ENCODE data around the gene ECD.
"Not testable (repeated sequence)": the region's sequence is repeated elsewhere in the genome, so short reads cannot be mapped to it uniquely, and the experiment has no call there.

ECD gene

GRCh38 chr10:73159038-73159648 is 8.7 kb downstream of the ECD start:
- DNase-seq (ENCODE audit: low spot score): peak; percentile 58

DNA sequence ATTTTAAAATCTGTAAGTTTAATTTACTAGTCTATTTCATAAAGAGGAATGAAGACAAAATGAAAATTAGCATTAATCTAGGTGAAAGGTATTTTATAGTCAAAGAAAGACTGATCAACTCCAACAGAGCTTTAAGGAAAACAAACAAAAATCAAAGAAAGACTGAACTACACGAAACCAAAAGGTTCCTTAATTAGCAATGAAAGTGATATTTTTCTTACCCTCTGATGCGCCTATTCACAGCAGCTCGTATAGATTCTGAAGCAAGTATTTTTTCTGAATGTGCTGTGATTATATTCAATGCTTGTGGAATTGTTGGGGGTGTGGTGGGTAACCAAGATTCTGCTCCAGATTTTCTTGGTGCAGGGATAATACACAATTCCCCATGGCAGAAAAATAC is 11.8 kb downstream of the ECD start:
- DNase-seq (ENCODE audit: low spot score): no peak

DNA sequence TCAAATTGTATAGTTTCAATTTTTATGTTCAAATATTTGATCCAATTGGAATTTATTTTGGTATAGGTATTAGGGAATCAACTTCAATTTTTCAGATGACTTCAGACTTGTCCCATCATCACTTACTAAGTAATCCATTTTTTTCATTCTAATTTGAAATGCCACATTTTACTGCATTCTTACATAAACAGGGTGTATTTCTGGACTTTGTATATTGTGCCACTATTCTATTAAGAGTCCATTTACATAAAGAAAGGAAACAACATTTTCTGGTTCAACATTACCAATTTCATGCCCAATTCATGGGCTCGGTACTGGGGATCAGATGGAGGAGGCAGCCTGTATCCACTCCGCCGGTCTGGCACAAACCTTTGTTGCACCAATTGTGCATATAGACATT is 15.8 kb downstream of the ECD start:
- DNase-seq (ENCODE audit: low spot score): no peak

DNA sequence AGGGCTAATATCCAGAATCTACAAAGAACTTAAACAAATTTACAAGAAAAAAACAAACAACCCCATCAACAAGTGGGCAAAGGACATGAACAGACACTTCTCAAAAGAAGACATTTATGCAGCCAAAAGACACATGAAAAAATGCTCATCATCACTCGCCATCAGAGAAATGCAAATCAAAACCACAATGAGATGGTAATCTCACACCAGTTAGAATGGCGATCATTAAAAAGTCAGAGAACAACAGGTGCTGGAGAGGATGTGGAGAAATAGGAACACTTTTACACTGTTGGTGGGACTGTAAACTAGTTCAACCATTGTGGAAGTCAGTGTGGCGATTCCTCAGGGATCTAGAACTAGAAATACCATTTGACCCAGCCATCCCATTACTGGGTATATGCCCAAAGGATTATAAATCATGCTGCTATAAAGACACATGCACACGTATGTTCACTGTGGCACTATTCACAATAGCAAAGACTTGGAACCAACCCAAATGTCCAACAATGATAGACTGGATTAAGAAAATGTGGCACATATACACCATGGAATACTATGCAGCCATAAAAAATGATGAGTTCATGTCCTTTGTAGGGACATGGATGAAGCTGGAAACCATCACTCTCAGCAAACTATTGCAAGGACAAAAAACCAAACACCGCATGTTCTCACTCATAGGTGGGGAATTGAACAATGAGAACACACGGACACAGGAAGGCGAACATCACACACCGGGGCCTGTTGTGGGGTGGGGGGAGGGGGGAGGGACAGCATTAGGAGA is 17.0 kb downstream of the ECD start:
- not testable (repeated sequence) for DNase-seq (ENCODE audit: low spot score)

- no peak for DNase-seq (ENCODE audit: low spot score)
Observed at GRCh38 chr10:73141603-73142002, 26.2 kb downstream of the ECD start.

DNA sequence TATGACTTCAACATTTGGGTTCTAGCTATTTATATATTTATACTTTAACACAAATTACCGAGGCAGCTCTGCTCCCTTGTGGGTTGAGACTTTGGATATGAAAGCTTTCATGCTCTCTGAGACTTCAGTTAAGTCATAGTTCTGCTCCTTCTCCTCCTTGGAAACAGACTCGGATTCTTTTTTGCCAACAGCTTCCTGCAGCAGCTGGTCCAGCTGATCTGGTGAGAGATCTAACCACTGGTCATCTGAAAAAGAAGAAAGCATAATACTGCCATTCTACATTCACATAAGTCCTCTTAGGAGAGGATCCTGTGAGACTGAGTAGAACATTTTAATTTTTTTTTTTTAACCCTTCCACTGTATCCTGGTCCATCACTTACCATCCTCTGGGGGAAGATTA is 28.6 kb downstream of the ECD start:
- DNase-seq (ENCODE audit: low spot score): no peak

- peak; percentile 20 for DNase-seq (ENCODE audit: low spot score)
Observed at GRCh38 chr10:73136627-73137026, 31.2 kb downstream of the ECD start.

DNA sequence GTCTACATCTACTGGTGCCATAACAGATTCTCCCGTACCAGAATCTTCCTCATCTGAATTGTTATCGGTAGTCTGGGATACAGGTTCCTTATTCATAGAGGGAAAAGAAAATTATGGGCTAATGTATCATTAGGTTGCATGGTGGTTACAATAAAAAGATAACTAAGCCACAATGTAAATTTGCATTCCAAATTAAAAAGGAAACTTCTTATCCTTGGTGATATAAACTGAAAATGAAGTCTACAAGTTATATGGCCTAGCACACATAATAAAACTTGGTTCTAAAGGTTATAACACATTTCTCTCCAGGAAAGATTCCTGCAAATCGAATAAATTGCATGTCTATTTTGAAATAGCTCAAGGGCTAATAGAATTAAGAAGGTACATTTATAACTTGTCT is 33.1 kb downstream of the ECD start:
- no peak for DNase-seq (ENCODE audit: low spot score)

DNA sequence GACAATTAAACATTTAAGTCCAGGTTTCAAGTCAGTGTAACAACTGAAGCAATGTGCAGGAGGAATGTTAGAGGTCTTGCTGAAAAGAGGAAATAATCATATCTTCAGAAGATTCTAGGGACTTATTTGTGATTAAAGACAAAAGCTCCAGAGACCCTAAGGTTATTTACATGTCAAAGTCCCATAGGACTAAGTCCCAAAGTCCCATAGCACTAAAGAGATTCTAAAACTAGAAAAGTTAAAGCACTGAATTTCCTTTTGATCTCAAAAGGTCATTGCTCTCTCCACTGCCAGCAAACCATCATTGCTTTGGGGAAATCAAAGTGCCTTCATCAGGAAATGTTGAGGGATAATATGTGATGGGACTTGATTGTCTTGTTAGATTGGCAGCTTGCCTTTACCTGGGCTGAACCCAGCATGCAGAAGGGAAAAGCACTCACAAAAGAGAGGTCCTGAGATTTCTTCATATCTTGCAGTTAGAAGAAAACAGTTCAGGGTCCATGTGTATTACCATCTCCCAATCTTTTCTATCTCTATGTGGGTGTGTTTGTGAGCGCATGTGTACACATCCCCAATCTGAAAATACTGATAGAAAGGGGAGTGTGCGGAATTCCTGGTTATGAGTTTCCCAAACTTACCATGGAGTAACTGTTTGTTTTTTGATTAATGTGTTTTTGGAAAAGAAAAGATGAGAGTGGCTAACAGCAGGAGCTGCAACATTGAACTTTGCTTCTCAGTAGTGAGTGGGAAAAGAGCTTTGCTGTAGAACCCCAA is 35.7 kb downstream of the ECD start:
- no peak for DNase-seq (ENCODE audit: low spot score)

- peak; percentile 13 for DNase-seq (ENCODE audit: low spot score)
Observed at GRCh38 chr10:73131301-73131700, 36.5 kb downstream of the ECD start.

GRCh38 chr10:73126343-73126742 is 41.5 kb downstream of the ECD start:
- DNase-seq (ENCODE audit: low spot score): no peak

DNA sequence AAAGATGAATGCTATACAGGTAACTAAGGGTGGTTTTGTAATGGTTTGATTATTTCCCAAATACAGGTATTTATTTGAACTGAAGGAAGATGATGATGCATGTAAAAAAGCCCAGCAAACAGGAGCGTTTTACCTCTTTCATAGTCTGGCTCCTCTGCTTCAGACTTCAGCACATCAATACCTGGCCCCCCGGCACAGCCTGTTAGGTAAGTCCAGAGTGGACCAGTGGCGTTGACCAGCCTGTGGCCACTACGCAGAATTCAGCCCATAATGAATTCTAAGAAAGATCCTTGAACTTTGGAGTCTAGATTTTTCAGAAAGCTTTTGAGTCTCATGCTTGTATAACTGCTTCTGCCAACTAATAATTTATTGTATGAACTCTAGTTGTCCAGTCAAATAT is 47.9 kb downstream of the ECD start:
- DNase-seq (ENCODE audit: low spot score): no peak

DNA sequence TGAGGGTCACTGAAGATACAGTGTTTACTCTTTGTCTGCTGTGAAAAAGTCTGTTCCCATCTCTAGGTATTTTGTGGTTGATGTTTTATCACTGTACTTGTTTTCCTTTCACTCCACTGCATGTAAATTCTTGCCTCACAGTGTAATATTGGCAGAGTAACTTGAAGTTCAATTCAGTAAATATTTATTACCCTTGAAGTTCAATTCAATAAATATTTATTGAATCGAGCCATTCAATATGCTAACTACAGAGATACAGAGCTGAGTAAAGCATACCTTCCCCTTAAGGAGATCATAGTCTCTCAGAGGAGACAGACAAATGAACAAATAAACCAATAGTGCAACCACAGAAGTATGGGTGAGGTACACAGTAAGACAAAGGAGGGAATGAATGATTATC is 48.4 kb downstream of the ECD start:
- DNase-seq (ENCODE audit: low spot score): no peak

DNA sequence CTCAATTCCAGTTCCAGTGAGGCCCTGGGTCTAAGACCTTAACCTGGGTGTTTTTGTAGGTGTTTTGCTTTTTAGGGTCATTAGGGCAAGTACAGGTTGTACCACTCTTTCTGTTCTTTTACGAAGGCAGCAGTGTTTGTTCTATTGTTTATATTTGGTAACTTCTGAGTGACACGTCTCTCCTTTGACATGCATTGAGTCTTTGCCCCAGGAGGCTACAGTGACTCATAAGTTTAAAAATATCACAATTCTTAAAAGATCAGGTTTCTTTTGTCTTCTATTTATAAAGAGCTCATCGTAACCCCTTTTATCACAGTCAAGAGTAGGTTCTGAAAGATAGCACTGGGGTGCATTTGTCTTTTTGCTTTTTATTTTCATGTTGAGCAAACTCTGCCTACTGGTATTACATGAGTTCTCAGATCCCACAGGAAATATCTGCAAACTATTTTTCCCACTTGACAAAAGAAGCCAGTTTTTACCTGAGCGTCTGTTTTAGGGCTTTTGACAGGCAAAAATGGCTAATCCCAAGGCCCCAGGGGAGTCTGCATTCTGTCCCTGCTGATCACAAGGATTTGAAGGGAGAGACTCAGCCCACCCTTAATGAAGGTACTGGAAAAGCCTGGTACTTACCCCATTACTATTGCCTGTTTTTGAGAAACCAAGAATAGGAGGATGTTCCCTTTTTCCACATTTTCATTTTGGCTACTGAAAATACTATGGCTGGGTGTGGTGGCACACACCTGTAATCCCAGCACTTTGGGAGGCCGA is 49.6 kb downstream of the ECD start:
- peak; percentile 66 for DNase-seq (ENCODE audit: low spot score)

- no peak for DNase-seq (ENCODE audit: low spot score)
Observed at GRCh38 chr10:73116017-73116416, 51.8 kb downstream of the ECD start.

GRCh38 chr10:73113551-73113950 is 54.3 kb downstream of the ECD start:
- DNase-seq (ENCODE audit: low spot score): peak; percentile 28

- not testable (repeated sequence) for DNase-seq (ENCODE audit: low spot score)
Observed at GRCh38 chr10:73112032-73112431, 55.8 kb downstream of the ECD start.

DNA sequence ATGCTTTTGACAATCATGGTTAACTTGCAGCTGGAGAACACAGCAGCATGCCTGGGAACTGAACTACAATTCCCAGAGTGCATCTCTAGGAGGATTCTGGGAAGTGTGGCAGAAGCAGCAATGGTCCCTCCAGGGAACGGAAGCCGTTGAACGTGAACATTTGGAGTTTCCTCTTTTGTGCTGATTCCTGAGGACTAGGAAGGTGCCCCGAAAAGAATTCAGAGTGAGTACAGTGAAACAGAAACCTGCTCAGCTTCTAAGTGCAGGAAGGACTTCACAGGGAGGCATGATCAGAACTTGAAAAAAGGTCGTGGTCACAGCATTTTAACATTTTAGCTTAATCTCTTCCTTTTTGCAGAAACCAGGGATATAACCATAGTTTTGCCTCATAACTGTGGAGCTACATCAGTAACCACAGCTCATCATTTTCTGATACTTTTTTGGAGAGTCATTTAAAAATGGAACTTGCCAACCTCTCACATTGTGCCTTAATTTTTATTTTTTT is 57.4 kb downstream of the ECD start, which contains the start of gene NUDT13:
Gene NUDT13, plus strand, starts transcription at position 111 of the 505 bp plus-strand sequence. CDS start 3,911 bp downstream, outside the sequence.
- DNase-seq (ENCODE audit: low spot score): peak; percentile 83

GRCh38 chr10:73109248-73109652 is 58.6 kb downstream of the ECD start:
- DNase-seq (ENCODE audit: low spot score): not testable (repeated sequence)

DNA sequence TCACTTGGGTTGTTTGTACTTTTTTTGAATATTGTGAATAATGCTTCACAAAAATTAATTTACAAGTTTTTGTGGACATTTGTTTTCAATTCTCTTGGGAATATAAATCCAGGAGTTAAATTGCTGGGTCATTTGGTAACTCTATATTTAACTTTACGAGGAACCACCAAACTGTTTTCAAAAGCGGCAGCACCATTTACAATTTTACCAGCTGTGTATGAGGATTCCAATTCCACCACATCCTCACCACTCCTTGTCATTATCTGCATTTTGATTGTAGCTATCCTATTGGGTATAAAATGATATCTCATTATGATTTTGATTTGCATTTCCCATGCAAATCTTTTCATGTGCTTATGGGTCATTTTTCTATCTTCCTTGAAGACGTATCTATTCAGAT is 61.5 kb downstream of the ECD start:
- DNase-seq (ENCODE audit: low spot score): no peak

GRCh38 chr10:73099141-73099540 is 68.7 kb downstream of the ECD start:
- no peak for DNase-seq (ENCODE audit: low spot score)

DNA sequence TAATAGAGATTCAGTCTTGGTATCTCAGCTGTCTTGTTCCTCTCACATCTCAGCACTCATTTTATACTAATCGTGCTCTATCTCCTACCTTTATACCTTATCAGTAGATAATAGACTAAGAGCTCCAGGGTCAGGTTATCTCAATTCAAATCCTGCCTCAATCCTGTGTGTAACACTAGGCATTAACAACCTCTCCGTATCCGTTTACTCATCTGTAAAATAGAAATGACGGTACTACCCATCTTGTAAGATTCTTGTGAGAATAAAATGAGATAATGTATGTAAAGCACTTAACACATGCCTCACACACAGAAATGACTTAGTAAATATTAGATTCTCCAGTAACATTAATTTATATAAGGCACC is 70.5 kb downstream of the ECD start:
- DNase-seq (ENCODE audit: low spot score): no peak
